GM23338 (cell line): Measurements from ENCODE around the gene DOCK2. TPM values are rescaled to one million over a fixed set of nuclear protein-coding genes. Genes with fewer than 3 reads are reported as not detected.

Experiments
- ATAC-seq: fragments of 200-7000 bp; cut with Tn5 transposase; 3 replicates; pipeline ENCODE4 v1.9.1; 2020
- DNase-seq: peaks from one replicate; pipeline ENCODE4 v3.0.0-alpha.2; 2015; ENCODE audit warnings: low spot score
- H2AFZ ChIP-seq: fragments of 200-600 bp; sonication (generic); 2 replicates; pipeline ENCODE4 v1.8.0; 2016; ENCODE audit warnings: antibody characterized with exemption, mild to moderate bottlenecking, moderate library complexity
- H3F3A ChIP-seq: fragments of 200-600 bp; sonication (generic); replicated peaks from 2 replicates; pipeline ENCODE4 v1.8.0; 2017; ENCODE audit warnings: antibody characterized with exemption, mixed run types, low read depth
- H3K27ac ChIP-seq: fragments of 200-600 bp; sonication (generic); 2 replicates; pipeline ENCODE4 v1.6.1; 2016; ENCODE audit warnings: low read depth
- H3K27me3 ChIP-seq: fragments of 200-600 bp; sonication (generic); 2 replicates; pipeline ENCODE4 v1.8.0; 2016; ENCODE audit warnings: mild to moderate bottlenecking, mixed run types, moderate library complexity; ENCODE audit not compliant: insufficient read depth
- H3K36me3 ChIP-seq: fragments of 200-600 bp; sonication (generic); 2 replicates; pipeline ENCODE4 v1.8.0; 2016; ENCODE audit warnings: mild to moderate bottlenecking; ENCODE audit not compliant: insufficient read depth
- H3K4me1 ChIP-seq: fragments of 200-600 bp; sonication (generic); 2 replicates; pipeline ENCODE4 v1.8.0; 2016; ENCODE audit warnings: mild to moderate bottlenecking, moderate library complexity; ENCODE audit not compliant: insufficient read depth
- H3K4me2 ChIP-seq: fragments of 200-600 bp; sonication (generic); 2 replicates; pipeline ENCODE4 v1.7.1; 2017; ENCODE audit warnings: mixed run types
- H3K4me3 ChIP-seq: fragments of 200-600 bp; sonication (generic); 2 replicates; pipeline ENCODE4 v1.6.1; 2016; ENCODE audit warnings: mixed run types
- H3K79me2 ChIP-seq: fragments of 200-600 bp; sonication (generic); replicated peaks from 2 replicates; pipeline ENCODE4 v1.8.0; 2017; ENCODE audit warnings: mild to moderate bottlenecking; ENCODE audit not compliant: insufficient read depth
- H3K9me2 ChIP-seq: fragments of 200-600 bp; sonication (generic); 2 replicates; pipeline ENCODE4 v1.8.0; 2017; ENCODE audit not compliant: insufficient read depth
- H4K20me1 ChIP-seq: fragments of 200-600 bp; sonication (generic); replicated peaks from 2 replicates; pipeline ENCODE4 v1.8.0; 2017; ENCODE audit warnings: mild to moderate bottlenecking; ENCODE audit not compliant: insufficient read depth
- H3K27ac Mint-ChIP-seq: 2 replicates; pipeline ENCODE4 v1.8.0; 2020; ENCODE audit warnings: inconsistent platforms, mild to moderate bottlenecking, moderate library complexity, mixed read lengths
- H3K27me3 Mint-ChIP-seq: 3 replicates; pipeline ENCODE4 v1.8.0; 2022; ENCODE audit warnings: low read depth, mild to moderate bottlenecking, moderate library complexity, mixed read lengths, inconsistent platforms; ENCODE audit not compliant: insufficient read depth, poor library complexity
- H3K36me3 Mint-ChIP-seq: 3 replicates; pipeline ENCODE4 v1.8.0; 2021; ENCODE audit warnings: low read depth, mild to moderate bottlenecking, inconsistent platforms, moderate library complexity, mixed read lengths
- H3K4me1 Mint-ChIP-seq: 3 replicates; pipeline ENCODE4 v1.8.0; 2020; ENCODE audit warnings: mild to moderate bottlenecking, inconsistent platforms, mixed read lengths
- H3K4me3 Mint-ChIP-seq: 3 replicates; pipeline ENCODE4 v1.8.0; 2021; ENCODE audit warnings: moderate library complexity, mild to moderate bottlenecking, inconsistent platforms, mixed read lengths
- H3K9me3 Mint-ChIP-seq: 3 replicates; pipeline ENCODE4 v1.8.0; 2020; ENCODE audit warnings: moderate library complexity, mild to moderate bottlenecking, inconsistent platforms, mixed read lengths
- ETS1 ChIP-seq: IDR thresholded peaks from 2 replicates; pipeline ENCODE4 v1.6.1; 2016; ENCODE audit warnings: antibody characterized with exemption
- EZH2 ChIP-seq: fragments of 200-600 bp; sonication (generic); IDR thresholded peaks from one replicate; pipeline ENCODE4 v1.8.0; 2017; ENCODE audit warnings: antibody characterized with exemption, mild to moderate bottlenecking, low read depth; ENCODE audit not compliant: unreplicated experiment
- EZH2phosphoT487 ChIP-seq: fragments of 200-600 bp; sonication (generic); IDR thresholded peaks from one replicate; pipeline ENCODE4 v1.8.1; 2018; ENCODE audit warnings: antibody characterized with exemption; ENCODE audit not compliant: unreplicated experiment
- JUNB ChIP-seq: IDR thresholded peaks from one replicate; pipeline ENCODE4 v1.6.1; 2016; ENCODE audit warnings: antibody characterized with exemption; ENCODE audit not compliant: unreplicated experiment
- NANOG ChIP-seq: IDR thresholded peaks from 2 replicates; pipeline ENCODE4 v1.6.1; 2016; ENCODE audit warnings: antibody characterized with exemption, borderline replicate concordance
- POLR2AphosphoS5 ChIP-seq: IDR thresholded peaks from 2 replicates; pipeline ENCODE4 v1.6.1; 2016; ENCODE audit warnings: antibody characterized with exemption, low read depth
- STAT1 ChIP-seq: IDR thresholded peaks from one replicate; pipeline ENCODE4 v1.6.1; 2016; ENCODE audit warnings: antibody characterized with exemption; ENCODE audit not compliant: unreplicated experiment
- ZNF114 ChIP-seq: fragments of 250-450 bp; sonication (Bioruptor Pico); IDR thresholded peaks from 2 replicates; pipeline ENCODE4 v1.5.0; 2020; ENCODE audit warnings: mild to moderate bottlenecking, moderate library complexity
- ZNF331 ChIP-seq: fragments of 250-450 bp; sonication (Bioruptor Pico); IDR thresholded peaks from 2 replicates; pipeline ENCODE4 v1.5.0; 2020; ENCODE audit warnings: low read depth, mild to moderate bottlenecking, moderate library complexity
- polyA plus RNA-seq: library from polyadenylated mRNA; unstranded; fragments of >200 nt; fragmentation: Nextera tagmentation; extraction: Ambion mirVana; gene quantifications from 2 replicates; pipeline ENCODE4 v1.2.1, GENCODE V29; 2016
- total RNA-seq: library from RNA; depleted of rRNA; stranded (reverse); fragments of >200 nt; shearing (Covaris generic); gene quantifications from 2 replicates; pipeline ENCODE4 v1.2.3, GENCODE V29; 2014
- TF ChIP-seq, protein P1 (sequence below), 2 experiments: fragments of 200-600 bp in 1 of 2; sonication (generic) in 1 of 2; conservative IDR thresholded peaks; 2 replicates each; pipeline versions ENCODE4 v1.5.1 to v1.6.1; 2016 to 2017; ENCODE audit warnings: antibody characterized with exemption in 2 of 2, low read depth in 2 of 2, mild to moderate bottlenecking in 2 of 2, moderate library complexity in 1 of 2
- TF ChIP-seq, protein P2 (sequence below): IDR thresholded peaks from one replicate; pipeline ENCODE4 v1.6.1; 2018; ENCODE audit warnings: antibody characterized with exemption; ENCODE audit not compliant: unreplicated experiment

DOCK2 gene
- total and polyA plus RNA-seq, 2 experiments from 2014 or later = 3.7 to 9.4 TPM

GRCh38 chr5:169634606-169635005, 2.5 kb upstream of the DOCK2 start:
- no peaks in the 10 kb centered on the region; the same call in 1 of the 2 replicates for H3K4me1 ChIP-seq
- H3K27ac ChIP-seq = no peak overlapping the region
- no peaks in the 10 kb centered on the region; the same call in 2 of the 3 replicates for H3K36me3 Mint-ChIP-seq
- ATAC-seq (no peak), DNase-seq (no peak)
- peaks cover 16% of the 10 kb centered on the region for H3K27me3 ChIP-seq
- no peaks in the 10 kb centered on the region for H3K9me2 ChIP-seq
- no peaks in the 10 kb centered on the region for H3K36me3 ChIP-seq
- H4K20me1 ChIP-seq = no peaks in the 10 kb centered on the region
- peaks cover 3% of the 10 kb centered on the region; the same call in 1 of the 3 replicates for H3K4me1 Mint-ChIP-seq
- no peak overlapping the region for H3K4me3 Mint-ChIP-seq
- peaks cover 9% of the 10 kb centered on the region; the same call in 2 of the 3 replicates for H3K9me3 Mint-ChIP-seq
- H3K27ac Mint-ChIP-seq = no peak overlapping the region
- H2AFZ ChIP-seq = no peak overlapping the region
- H3K27me3 Mint-ChIP-seq = peaks cover 17% of the 10 kb centered on the region
- TF ChIP-seq EZH2 (no peak), ZNF114 (CRISPR knock-in tag) (no peak), STAT1 (no peak), EZH2phosphoT487 (no peak), POLR2AphosphoS5 (no peak), ETS1 (no peak)
- TF ChIP-seq, protein P1, sequence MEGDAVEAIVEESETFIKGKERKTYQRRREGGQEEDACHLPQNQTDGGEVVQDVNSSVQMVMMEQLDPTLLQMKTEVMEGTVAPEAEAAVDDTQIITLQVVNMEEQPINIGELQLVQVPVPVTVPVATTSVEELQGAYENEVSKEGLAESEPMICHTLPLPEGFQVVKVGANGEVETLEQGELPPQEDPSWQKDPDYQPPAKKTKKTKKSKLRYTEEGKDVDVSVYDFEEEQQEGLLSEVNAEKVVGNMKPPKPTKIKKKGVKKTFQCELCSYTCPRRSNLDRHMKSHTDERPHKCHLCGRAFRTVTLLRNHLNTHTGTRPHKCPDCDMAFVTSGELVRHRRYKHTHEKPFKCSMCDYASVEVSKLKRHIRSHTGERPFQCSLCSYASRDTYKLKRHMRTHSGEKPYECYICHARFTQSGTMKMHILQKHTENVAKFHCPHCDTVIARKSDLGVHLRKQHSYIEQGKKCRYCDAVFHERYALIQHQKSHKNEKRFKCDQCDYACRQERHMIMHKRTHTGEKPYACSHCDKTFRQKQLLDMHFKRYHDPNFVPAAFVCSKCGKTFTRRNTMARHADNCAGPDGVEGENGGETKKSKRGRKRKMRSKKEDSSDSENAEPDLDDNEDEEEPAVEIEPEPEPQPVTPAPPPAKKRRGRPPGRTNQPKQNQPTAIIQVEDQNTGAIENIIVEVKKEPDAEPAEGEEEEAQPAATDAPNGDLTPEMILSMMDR (conservative IDR thresholded peaks at IDR 0.05; ENCODE audit: low read depth in 2 of 2) = no peak
- TF ChIP-seq, protein P2, sequence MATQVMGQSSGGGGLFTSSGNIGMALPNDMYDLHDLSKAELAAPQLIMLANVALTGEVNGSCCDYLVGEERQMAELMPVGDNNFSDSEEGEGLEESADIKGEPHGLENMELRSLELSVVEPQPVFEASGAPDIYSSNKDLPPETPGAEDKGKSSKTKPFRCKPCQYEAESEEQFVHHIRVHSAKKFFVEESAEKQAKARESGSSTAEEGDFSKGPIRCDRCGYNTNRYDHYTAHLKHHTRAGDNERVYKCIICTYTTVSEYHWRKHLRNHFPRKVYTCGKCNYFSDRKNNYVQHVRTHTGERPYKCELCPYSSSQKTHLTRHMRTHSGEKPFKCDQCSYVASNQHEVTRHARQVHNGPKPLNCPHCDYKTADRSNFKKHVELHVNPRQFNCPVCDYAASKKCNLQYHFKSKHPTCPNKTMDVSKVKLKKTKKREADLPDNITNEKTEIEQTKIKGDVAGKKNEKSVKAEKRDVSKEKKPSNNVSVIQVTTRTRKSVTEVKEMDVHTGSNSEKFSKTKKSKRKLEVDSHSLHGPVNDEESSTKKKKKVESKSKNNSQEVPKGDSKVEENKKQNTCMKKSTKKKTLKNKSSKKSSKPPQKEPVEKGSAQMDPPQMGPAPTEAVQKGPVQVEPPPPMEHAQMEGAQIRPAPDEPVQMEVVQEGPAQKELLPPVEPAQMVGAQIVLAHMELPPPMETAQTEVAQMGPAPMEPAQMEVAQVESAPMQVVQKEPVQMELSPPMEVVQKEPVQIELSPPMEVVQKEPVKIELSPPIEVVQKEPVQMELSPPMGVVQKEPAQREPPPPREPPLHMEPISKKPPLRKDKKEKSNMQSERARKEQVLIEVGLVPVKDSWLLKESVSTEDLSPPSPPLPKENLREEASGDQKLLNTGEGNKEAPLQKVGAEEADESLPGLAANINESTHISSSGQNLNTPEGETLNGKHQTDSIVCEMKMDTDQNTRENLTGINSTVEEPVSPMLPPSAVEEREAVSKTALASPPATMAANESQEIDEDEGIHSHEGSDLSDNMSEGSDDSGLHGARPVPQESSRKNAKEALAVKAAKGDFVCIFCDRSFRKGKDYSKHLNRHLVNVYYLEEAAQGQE = no peak
- H3K4me3 ChIP-seq = no peak overlapping the region
- no peaks in the 10 kb centered on the region for H3F3A ChIP-seq
- no peak overlapping the region for H3K4me2 ChIP-seq
- no peaks in the 10 kb centered on the region for H3K79me2 ChIP-seq

- peaks cover 10% of the 10 kb centered on the region for H3K4me1 ChIP-seq
- peaks cover 15% of the 10 kb centered on the region for H3K27me3 Mint-ChIP-seq
- H3K27ac ChIP-seq = no peak overlapping the region
- no peaks in the 10 kb centered on the region; the same call in 2 of the 3 replicates for H3K36me3 Mint-ChIP-seq
- peaks cover 16% of the 10 kb centered on the region for H3K27me3 ChIP-seq
- DNase-seq (no peak), ATAC-seq (no peak)
- H3K4me2 ChIP-seq = peak overlapping the region; percentile 92
- H3F3A ChIP-seq = no peaks in the 10 kb centered on the region
- H3K9me2 ChIP-seq = no peaks in the 10 kb centered on the region
- no peak for TF ChIP-seq POLR2AphosphoS5
- no peak for TF ChIP-seq JUNB
- TF ChIP-seq, protein P2 = no peak
- TF ChIP-seq NANOG = no peak
- TF ChIP-seq ZNF331 = no peak
- TF ChIP-seq ZNF114 (CRISPR knock-in tag) = no peak
- no peak for TF ChIP-seq ETS1
- no peaks in the 10 kb centered on the region for H4K20me1 ChIP-seq
- no peak overlapping the region for H3K27ac Mint-ChIP-seq
- peak overlapping the region; percentile 97; the same call in 1 of the 2 replicates for H2AFZ ChIP-seq
- peaks cover 9% of the 10 kb centered on the region; the same call in 2 of the 3 replicates for H3K9me3 Mint-ChIP-seq
- H3K79me2 ChIP-seq = no peaks in the 10 kb centered on the region
- peaks cover 4% of the 10 kb centered on the region for H3K4me1 Mint-ChIP-seq
- peak overlapping the region; percentile 43; the same call in 1 of the 3 replicates for H3K4me3 Mint-ChIP-seq
- no peaks in the 10 kb centered on the region for H3K36me3 ChIP-seq
- H3K4me3 ChIP-seq = peak overlapping the region; percentile 86
Observed at GRCh38 chr5:169635936-169636335, 1.1 kb upstream of the DOCK2 start.
